HL-60/S4 treated with phorbol 12-myristate 13-acetate at 8.2 ng/mL for 4 days and 3 days (cell line): ENCODE results near the gene TTC34.

Experiments used
- in situ Hi-C: fragments of 300-500 bp; cut with MboI; formaldehyde crosslinking; loops from 2 replicates; pipeline ENCODE4 v1.15.0; 2022; ENCODE audit warnings: low sequenced_read_pairs

TTC34 gene

DNA sequence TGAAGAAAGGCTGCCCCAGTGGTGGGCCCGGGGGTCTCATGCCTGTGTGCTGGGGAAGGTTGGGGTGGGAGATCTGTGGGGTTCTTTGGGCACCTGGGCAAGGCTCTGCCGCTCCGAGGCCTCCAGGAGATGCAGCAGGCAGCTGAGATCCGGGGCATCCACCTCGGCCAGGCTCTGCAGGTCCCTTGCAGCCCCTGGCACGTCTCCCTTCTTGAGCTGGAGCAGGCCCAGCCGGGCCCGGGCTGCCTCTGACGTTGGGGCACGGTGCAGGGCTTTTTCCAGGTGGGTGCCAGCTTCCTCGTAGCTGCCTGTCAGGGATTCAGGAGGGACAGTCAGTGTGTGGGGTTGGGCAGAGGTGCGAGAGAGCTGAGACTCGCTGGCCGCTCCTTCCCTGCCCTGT, 157.3 kb downstream of the TTC34 start:
- in situ Hi-C loops = no loop called here

DNA sequence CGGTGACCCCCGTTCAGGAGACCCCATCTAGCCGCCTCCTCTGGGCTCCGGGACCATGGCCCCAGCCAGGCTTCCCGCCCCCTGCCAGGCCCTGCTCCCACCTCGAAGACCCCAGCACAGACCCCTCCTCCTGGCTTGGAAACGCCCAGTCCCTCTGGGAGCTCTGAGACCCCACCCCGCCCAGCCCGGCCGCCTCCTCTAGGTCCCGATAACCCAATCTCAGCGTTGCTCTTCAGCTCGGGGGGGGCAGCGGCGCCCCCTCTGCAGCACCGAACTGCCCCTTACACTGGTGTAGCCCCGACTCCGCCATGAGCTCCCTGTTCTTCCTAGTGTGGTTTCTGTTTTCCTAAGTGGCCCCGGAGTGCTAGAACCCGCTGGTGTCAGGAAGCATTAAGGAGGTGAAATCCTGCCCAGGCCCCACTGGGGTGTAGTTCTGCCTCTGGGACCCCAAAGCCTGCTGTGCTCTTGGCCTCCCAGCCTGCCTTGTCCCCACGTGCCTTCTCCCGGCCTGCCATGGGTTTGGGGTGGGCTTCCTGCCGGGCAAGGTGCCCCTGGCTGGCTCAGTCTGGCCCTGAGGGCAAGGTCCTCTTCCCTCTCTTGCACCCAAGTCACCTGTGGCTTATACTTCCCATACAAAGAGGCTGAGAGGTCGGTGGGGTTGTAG, 157.9 kb downstream of the TTC34 start:
- in situ Hi-C loops = no loop called here

DNA sequence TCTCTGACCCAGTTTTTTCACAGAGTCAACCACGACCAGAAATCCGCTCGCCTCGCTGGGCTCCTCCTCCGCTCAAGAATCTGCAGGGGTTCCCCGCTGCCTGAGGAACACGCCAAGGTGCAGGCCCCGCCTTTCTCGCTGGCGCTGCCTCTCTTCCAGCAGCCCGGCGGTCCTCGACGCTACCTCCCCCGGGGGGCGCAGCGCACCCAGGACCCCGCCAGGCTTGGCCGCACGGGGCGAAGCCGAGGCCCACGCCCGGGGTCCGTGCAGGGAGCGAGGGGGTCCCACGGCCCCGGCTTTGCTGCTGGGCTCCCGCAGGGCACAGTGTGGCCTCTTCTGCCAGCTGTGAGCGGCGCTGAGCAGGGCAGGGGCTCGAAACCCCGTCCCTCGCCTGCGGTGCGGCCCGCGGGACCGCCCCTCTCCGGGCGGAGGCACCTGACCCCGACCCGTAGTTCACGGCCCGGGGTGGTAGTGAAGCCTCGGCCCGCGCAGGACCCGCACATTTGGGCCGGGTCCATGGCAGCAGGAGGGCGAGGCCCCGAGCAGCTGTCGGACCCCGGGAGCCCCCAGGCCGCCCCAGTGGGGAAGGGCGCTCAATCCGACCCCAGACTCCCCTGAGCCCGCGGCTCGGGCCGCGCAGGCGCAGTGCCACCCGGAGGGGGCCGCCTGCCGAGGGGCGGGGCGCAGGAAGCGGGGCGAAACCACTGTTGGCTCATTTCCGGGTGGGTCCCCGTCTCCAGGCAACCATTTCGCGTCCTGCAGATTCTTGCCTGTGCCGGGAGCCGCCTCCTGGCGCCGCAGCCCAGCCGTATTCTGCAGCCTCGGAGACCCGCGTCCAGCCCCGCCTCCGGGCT, 158.7 kb downstream of the TTC34 start:
- in situ Hi-C loops = no loop called here

DNA sequence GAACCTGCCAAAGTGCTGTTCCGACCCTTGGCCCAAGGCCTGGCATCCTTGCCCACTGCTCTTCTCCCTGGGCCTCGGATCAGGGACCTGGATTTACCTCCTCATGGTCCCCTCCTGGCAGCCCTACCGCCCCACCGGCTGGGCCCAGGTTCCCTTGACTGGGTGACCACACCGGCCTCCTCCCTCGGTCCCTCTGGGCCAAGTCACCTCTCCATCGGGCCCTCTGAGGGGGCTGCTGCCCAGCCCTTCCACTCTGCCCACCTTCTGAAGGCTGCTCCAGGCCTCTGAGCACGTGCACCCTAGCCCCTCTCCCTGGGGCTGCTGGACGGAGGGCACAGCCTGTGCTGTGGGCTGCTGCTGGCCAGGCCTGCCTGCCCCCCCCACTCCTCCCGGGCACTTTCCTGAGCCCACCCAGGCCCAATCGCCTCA, 159.3 kb downstream of the TTC34 start:
- in situ Hi-C loops = no loop called here

DNA sequence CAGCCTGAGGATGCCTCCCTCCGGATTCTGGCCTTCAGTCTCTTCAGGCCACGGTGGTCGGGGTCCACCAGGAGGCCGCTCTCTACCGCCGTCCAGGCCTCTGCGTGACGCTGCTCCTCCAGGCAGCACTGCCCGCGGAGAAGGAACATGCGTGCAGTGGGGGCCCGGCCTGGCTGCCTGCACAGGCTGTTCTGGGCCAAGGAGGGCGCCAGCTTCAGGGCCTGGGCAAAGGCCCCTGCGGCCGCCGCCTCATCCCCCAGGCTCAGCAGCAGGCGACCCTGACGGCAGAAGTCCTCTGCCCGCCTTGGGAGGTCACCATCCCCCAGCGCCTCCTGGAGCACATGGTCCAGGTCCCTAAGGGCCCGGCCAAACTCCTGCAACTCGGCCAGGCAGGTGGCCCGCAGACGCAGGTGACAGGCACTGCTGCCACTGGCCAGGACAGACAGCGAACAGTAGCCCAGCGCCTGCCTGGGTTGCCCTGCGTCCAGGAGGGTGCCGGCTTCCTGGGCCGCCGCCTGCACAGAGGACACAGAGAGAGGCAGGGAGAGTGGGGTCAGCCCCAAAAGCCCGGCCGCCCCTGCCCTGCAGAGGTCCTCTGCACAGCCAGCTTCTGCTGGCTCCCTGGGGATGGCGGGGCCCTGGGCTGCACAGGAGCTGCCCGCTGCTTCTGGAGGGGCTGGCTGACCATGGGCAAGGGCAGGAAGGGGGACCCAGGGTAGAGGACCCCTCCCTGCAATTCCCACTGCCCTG, 159.9 kb downstream of the TTC34 start:
- in situ Hi-C loops = no loop called here

DNA sequence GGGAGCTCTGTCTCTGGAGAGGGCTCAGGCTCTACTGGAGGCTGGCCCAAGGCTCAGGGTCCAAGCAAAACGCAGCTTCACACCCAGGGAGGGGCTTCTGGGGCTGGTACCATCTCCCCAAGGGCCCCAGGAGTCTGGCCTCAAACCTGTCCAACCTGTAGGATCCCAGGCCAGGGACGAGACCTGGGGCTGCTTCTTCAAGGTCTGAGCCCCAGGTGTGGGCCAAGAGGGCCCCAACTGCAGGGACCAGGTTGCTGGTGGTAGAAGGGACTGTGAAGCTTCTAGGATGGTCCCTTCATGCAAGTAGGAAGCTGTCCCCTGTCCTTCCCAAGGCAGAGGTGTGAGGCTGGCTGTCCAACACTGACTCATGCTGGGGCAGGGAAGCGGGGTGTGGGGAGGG, 160.9 kb downstream of the TTC34 start:
- in situ Hi-C loops = no loop called here

DNA sequence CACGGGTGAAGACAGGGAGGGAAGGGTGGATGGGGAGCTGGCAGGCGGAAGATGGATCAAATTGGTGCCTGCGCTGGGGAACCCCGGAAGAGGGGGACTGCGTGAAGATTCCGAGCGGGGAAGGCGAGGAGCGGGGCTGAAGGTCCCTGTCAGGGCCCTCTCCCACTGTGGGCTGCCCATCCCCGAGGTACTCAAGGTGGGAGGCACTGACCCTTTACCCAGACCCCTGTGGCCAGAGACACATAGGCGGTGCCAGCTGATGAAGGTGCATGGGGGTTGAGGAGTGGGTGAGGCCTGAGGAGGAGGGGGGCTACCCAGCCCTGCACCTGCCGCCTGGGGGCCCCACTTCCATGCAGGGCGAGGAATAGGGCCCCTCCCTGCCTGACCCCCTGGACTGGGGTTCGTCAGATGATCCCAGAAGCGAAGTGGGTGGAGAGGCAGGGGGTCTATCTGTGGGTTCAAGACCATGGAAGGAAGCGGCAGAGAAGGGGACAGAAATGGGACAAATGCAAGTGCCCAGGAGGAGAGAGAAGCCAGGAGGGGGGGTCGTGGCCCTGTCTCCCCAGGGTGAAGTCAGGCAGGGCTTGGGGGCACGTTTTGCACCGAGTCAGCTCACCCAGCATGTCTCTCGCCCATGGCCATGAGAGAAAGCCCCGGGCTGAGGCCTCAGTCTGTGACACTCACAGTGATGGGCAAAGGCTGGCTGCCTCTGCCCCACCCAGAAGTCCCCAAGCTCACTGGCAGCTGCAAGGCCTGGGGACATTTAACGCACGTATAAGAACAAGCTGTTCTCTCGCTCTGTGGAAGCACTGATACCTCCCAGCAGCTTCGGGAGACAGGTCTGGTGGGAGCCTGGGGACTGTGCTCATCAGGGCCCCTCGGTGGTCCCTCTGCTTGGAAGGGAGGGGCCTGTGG, 161.6 kb downstream of the TTC34 start:
- in situ Hi-C loops = no loop called here

DNA sequence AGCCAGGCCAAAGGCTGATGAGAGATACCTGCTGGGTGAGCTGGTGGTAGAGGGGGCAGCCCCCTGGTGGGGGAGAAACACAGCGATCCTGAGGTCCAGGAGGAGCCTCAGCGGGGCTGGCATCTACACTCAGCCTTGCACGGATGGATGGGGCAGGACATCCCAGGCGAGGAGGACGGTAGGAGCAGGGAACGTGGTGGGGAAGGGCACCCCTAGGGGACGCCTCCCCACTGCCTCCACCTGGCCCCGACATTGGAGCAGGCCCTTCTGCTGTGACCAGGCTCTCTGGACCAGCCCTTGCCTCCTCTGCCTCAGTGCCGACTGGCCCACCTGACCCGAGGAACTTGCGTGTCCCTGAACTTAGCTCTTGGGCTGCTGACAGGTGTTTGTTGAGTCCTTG, 162.3 kb downstream of the TTC34 start:
- in situ Hi-C loops = no loop called here

DNA sequence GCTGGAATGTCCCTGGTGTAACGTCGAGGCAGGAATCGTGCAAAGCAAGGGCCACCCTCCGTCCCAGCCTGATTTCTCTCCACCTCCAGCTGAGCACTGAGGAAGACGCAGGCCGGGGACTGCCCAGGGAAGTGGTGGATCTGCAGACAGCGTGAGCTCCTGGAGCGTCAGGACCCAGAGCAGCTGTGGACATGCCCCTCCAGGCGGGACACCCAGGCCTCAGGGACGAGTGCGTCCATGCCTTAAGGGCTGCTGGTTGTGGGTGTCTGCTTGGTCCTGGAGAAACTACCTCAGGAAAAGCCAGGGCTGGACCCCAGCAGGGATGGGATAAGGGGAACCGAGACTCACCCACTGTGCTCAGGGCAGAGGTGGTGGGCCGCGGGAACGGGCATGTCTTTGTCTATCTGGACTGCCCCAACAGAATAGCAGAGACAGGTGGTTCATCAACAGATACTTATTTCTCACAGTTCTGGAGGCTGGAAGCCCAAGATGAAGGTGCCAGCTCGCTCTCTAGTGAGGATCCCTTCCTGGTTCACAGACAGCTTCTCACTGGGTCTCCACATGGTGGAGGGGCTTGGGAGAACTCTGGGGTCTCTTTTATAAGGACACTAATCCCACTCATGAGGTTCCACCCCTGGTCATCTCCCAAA, 162.9 kb downstream of the TTC34 start:
- in situ Hi-C loops = no loop called here

DNA sequence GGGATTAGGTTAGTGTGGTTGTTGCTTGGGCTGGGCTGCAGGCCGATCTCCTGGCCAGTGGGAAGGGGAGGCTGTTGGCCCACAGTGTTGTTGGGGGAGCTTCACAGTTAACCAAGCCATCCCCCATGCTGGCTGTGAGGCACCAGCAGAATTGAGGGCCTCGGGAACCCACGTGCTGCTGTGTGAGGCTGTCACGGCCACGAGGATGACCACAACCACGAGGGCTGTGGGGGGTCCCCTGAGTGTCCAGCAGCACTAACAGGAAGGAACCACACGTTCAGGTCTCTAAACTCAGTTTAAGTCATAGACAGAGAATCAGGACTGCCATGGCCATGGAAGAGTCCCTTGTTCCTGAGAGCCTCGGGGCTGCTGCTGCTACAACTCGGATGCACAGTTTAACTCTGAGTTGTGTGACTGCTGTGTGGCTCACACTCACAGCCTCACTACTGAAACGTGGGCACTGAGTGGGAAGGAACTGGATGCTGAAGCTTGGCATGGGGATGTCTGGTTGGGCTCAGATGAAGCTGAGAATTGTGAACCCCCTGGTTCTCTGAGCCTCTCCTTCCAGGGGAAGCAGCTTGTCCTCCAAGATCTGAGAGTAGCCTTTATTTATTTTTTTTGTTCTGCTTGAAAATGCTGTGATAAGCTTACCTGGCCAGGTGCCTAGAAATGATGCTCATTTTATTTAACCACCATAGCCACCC, 163.9 kb downstream of the TTC34 start:
- in situ Hi-C loops = no loop called here

DNA sequence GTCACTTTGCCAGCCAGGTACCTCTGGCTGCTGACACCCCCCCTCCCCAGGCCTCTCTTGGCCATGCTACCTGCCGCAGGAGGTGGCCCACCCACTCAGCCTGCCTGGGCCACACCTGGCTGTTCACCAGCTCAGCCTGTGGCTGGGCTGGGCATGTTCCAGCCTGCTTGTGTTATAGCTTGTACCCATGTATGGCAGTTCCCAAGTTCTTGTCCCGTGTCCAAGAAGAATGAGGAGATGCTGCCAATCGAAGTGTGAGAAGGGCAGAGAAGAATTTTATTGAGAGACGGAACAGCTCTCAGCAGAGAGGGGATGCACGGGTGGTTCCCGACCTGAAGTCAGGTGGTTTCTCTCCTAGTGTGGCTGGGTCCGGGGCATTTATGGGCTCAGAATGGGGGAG, 164.8 kb downstream of the TTC34 start:
- in situ Hi-C loops = no loop called here

DNA sequence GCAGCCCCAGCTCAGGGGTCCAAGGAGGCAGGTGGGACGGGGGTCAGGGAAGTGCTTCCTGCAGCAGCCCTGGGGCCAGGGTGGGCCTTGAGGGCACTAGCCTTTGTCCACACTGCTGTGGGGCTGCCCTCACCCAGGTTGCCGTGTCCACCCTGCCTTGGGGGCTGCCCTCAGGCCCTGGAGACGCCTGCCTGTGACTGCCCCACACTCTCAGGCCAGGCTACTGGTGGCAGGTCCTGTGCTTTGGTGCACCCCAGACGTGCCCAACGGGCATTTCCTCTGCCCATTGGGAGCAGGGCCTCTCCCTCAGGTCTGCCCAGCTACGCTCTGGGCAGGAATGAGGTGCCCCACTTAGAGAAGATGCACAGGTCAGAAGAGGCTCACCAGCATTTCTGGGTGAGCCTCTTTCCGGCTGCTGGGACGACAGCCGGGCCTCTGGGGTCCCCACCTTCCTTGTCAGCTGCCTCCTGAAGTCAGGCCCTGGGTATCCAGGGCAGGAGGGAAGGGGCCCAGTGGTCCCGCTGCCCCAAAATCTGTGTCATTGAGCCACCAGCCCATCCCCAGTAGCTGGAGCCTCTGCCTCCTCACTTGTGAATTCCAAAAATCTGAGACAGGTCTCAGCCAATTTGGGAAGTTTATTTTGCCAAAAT, 166.0 kb downstream of the TTC34 start:
- in situ Hi-C loops = no loop called here

DNA sequence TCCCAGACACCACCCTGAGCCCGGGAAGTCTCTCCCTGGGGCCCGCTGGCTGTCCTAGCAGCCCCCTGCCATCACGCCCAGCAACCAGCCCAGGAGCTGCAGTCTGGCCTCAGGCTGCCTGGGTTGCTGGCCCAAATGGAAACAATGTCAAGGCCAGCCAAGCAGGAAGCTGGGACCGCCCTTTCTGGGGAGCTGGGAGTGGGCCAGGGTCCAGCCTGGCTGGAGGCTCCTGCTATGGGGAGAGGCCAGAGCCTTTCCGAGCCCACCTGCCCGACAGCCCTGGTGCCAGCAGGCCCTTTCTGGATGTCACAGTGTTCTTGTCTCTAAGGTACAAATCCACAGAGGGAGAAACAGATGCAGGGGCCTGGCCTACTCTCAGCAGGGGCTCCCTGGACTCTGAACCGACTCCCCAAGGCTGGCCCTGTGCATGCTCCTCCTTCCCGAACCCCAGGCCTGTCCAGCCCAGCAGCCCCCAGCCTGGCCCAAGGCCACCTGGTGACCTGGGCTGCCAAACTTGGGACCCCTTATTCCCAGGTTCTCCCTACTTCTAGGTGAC, 167.5 kb downstream of the TTC34 start:
- in situ Hi-C loops = no loop called here

DNA sequence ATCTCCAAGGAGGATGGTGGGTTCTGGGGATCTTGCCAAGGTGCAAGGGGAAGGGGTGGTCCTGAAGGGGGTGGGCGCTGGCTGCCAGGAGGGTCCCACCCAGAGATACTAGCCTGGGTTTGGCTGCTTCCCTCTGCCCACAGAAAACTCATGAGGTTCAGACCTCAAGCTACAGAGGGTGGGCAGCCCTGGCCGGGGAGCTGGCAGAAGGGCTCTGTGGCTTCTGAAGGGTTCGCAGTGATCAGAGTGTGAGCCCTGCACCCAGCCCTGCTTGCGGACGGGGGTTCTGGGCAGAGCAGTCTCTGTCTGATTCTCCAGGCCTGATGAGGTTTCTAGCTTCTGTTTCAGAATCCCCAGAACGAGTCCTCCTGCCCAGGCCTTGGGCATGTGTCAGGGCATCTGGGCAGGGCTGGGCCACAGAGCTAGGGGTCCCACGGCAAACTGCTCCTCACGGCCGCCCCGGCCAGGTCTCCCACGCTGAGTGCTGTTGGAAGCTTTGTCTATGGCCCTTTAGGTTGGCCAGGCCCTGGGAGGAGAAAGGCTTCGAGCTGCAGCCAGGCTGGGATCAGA, 168.0 kb downstream of the TTC34 start:
- in situ Hi-C loops = no loop called here

DNA sequence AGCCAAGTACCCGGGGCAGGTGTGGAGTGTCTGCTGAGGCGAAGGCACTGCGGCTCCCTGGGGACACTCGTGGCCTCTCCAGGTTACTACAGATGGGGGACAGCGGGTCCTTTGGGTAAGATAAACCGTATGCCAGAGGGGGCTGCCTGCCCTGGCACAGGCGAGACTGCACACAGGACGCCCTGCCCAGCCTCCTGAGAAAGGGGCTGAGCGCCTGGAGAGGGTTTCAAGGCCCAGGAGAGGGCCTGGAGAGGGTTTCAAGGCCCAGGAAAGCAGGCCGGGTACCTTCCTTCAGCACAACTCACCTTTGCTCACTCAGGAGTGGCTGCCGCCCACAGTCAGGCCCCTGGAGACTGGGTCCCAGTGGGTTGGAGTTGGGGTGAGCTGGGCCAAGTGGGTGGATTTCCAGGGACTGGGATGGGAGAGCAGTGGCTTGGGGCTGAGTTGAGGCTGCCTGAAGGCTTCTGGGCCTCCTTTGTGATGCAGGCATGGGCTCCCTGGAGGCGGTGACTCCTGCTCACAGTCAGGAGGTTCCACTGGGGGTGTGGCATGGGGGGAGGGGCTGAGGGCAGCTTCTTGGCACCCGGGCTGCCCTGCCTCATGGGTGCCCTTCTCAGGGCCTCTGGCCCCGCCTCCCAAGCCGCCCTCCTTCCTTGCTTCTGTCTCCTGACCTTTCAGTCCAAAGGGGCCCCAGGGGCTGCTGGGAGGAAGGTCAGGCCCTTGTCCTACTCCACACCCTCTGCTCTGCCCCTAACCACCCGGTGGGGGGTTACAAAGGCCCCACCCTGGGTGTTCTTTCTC, 168.7 kb downstream of the TTC34 start, which contains the start of gene MMEL1:
Gene MMEL1 (minus strand): TSS at position 456 of the 801 bp plus-strand sequence. CDS start 3,532 bp downstream, outside the sequence.
- in situ Hi-C loops = no loop called here

DNA sequence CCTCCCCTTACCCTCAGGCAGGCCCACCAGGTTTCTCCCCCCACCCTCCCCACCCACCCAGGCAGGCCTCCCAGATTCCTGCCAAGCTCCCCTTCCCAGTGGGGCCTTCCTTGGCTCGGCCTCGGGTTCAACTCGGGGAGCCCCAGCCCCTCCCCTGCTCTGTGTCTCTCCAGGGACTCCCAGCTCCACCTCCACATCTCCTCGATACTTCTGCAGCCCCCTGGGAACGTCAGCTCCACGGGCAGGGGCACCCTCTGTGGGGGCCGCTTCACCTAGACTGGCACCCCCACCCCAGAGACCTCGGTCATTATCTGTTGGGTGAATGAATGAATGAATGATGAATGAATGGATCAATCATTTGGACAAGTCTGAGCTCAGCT, 169.5 kb downstream of the TTC34 start:
- in situ Hi-C loops = no loop called here
